ENCODE data around the gene CSNK1G3.

Gene CSNK1G3

DNA sequence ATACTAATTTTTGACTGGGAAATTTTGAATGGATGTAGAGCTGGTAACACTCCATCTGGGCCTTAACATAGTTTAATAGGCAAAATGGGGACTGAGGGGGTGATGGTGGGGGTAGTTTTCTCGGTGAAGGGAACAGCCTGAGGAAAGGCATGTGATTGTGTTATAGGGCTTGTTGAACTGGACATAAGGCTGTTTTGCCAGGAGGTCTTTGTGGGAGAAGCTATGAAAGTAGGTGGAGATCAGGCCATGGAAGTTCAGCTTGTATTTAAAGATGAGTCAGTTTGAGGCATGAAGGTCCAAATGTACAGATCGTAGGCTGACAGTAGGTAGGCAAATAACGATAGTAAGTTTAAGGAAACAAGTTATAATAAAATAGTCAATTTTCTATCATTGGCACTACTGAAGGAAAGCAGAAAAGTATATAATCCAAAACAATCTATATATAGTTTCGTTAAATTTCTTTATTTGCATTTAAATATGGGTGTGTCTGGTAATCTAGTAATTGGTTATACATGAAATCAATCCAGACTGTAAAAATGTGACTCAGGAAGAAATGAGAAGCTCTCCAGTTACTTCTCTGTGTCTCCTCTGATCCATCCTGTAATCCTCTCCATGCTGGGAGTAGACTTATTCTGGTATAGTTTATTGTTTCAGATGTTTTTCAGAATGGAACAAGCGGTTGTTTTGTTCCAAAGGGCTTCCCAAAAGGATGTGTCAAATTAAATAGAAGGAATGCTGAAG, 2.8 kb downstream of the CSNK1G3 start:
- DNase-seq: no peak

DNA sequence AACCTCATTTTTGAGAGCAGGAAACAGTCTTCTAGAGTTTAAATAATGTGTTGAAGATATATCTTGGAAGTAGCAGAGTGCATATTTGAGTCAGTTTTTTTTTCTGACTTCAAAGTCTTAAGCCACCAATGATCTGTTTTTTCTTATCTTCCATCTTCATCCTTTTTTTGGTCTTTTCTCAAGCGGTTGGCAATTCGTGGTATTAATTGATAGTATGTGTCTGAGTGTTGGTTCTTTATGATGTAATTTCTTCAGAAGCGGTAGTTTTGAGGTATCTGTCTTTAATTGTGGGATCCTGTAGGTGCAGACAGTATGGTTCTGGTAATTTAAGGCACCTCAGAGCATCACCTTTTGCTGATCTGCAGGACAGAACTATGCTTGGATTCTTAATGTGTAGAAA, 3.9 kb downstream of the CSNK1G3 start:
- peak in 1 of 2 donors; percentile 81 for DNase-seq

DNA sequence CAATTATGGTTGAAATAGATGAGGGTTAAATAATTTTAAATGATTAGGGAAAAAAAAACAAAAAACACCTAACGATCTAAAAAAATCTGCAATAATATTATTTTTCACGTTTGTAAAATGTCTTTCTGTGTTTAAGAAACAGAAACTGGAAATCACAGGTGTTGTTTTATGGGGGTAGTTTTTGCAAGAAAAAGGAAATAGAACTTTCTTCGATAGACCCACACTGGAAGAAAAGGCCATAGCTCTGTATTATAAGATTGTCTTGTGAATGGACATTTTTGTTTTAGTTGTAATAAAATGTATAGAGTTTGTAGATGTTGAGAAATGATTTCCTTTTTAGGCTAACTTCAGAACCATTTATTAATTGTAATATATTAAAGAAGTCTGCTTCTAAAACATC, 5.5 kb downstream of the CSNK1G3 start:
- no peak for DNase-seq

DNA sequence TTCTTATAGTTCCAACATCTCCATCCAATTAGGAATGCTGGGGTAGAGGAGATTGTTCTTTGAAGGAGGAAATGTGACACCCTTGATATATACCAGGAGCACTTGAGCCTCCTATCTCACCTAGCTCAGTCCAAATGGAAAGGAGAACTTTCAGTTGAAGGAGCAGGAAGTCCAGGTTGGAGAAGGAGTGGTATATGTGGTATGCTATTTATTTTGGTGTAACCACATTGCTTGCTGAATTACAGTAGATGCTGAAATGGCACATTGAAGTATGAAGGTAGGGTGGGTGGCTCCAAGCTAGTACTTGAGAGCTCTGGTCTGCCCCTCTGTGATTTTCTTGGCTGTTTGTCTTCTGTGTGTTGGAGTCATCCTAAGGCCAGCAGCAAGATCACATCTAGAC, 6.1 kb downstream of the CSNK1G3 start:
- DNase-seq: no peak

DNA sequence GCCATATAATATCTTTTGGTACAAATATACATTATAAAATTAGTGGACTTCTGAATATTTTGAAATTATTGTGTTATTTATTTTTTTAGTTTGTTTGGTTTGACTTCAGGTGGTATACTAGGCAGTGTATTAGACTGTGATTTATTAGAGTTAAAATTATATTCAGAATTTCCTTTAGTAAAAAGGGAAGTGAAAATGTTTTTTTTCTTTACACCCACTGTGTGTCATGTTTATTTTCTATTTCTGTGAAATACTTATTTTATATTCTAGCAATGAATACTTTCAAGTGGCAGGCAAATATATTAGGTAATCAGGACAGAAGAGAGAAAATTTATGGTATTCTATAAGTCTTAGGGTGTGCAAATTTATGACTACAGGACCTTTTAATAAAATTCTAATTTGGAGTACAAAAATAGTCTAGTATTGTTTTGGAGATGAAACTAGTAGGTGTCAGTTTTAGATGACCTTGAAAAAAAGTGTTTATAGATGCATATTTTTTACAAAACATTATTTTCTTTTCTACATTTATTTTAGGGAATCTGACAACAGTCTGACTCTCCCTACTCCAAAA, 8.8 kb downstream of the CSNK1G3 start:
- no peak for DNase-seq

DNA sequence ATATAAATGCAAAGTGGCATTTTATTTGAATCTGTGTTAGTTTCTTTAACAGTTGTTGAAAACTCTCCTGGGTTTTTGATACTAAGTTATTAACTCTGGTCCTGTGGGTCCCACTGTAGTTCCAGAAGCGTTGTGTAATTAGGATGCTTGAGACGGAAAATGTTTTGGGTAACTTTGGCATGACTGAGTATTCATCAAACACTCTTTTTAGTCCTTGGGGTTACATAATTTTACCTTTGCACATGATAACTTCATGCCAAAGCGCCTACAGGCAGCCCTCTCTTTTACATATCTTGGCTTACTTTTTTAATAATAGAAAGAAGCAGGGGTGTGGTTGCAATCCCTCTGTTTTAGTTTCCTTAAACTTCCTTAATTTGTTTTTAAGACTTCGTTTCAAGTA, 12.2 kb downstream of the CSNK1G3 start:
- no peak for DNase-seq

DNA sequence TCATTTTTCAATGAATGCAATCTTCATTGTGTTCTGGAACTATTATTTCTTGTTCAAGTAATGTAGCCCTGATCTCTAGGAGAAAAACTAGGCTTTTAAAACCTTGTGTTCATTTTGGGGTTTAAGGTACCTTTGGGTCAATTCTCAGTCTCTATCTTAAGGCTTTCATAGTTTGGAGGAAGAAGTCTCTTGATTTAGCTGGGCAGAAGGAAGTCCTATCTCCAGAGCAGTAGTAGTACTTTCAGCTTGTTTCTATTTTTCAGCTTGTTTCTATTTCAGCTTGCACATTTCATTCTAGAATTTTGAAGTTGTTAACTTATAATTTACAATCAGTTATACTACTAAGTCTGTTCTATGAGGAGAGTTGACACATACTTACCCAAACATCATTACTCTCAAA, 15.2 kb downstream of the CSNK1G3 start:
- DNase-seq: no peak

DNA sequence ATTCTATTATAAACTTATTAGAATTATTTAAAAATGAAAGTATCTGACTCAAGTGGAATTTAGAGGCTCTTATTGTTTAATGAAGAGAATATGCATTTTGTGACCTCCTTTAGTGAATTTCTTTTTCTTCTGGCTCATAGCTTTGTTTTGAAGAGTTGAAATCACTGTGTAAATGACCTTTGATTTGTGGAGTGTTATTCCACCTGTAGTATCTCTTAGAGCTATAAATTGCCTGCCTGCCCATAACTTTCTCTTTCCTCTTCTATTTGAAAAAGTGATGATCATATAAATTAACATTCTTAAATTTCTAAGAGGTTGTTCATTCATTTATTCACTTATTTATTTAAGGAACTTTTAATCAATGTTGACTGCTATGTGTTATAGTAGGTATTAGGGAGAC, 16.1 kb downstream of the CSNK1G3 start:
- no peak for DNase-seq

DNA sequence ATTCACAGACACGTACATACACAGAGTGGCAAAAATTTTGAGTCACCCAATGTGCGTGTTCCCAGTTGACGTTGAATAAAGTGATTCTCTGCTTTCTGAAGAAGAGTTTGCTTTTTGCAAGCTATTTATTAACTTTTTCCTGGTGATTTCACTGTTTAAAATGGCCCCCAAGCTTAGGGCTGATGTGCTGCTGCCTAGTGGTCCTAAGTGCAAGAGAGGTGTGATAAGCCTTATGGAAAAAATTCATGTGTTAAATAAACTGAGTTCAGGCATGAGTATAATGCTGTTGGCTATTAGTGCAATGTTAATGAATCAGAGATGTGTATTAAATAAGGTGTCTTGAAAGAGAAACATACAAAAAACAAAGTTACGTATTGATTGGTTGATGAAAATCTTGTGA, 16.9 kb downstream of the CSNK1G3 start:
- DNase-seq: no peak

DNA sequence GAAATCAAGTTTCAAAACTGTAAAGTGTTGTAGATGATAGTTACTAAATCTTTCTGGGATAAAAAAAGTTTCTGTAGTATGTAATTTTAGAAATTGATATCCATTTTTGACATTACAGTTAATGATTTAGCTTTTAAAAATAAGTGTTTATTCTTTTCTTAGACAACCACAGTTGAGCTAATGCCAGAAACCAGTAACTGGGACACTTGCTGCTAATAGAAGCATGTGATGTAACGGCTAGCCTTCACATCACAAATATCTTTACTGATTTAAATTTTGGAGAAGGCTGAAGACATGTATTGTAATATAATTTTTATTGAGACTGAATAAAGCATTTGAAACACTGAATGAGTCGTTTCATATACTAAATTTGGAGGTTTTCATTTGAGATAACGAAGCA, 18.8 kb downstream of the CSNK1G3 start:
- no peak for DNase-seq

DNA sequence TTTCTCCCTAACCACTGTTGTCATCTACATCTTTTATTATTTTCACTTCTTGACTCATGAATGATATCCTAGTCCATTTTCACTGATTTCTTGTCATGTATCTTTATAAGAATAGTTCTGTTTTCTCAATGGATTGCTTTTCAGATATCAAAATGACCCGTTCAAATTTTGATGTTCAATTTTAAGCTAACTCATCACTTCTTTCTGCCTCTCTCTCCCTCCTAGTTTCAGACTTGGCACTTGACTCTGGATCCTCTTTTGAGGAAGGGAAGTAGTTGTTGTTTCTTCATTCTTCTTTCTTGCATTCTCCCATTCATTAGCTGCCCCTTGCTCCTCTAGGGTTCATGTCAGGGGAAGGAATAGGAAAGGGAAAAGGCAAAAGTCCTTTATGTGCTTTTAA, 23.7 kb downstream of the CSNK1G3 start:
- no peak for DNase-seq

DNA sequence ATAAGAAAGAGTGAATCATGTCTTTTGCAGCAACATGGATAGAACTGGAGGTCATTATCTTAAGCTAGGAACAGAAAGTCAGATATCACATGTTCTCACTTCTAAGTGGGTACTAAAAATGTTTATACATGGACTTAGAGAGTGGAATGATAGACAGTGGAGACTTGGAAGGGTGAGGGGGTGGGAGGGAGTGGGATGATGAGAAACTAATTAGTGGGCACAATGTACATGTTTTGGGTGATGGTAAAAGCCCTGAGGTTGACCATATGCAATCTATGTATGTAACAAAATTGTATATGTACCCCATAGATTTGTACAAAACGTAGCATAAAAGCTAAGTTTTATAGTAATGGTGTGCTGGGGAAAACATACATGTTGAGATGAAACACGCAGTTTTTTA, 25.3 kb downstream of the CSNK1G3 start:
- DNase-seq: no peak

DNA sequence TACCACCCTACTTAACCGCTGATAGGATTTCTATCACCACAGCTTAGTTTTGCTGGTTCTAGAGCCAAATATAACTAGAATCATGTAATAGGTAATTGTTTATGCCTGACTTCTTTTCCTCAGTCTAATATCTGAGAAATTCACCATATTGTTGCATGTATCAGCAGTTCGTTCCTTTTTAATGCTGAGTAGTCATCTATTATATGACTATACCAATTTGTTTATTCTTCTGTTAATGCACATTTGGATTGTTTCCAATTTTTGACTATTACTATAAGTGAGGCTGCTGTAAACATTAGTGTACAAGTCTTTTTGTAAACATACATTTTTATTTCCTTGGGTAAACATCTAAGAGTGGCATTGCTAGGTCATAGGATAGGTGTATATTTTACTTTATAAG, 25.9 kb downstream of the CSNK1G3 start:
- DNase-seq: no peak

DNA sequence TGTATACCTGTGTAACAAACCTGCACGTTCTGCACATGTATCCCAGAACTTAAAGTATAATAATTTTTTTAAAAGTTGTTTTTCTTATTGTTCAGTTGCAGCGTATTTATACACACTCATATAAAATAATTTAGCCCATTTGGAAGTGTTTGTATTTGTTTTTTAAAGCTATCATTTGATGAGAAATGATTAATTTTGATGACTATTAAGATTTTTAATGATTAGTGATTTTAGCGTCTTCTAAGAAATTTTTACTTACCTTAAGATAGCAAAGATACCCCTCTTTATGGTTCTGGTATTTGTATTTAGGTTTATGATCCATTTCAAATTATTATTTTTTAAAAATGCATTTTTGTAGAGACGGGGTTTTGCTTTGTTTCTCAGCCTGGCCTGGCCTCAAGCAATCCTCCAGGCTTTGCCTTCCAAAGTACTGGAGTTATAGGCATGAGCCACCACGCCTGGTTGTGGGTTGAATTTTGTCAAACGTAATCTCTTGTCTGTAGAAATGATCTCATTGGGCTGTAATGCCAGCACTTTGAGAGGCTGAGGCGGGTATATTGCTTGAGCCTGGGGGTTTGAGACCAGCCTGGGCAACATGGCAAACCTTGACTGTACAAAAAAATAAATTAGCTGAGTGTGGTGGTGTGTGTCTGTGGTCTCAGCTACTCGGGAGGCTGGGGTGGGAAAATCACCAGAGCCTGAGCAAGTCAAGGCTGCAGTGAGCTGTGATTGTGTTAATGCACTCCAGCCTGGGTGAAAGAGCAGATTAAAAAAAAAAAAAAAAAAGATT, 26.9 kb downstream of the CSNK1G3 start:
- DNase-seq: no peak

DNA sequence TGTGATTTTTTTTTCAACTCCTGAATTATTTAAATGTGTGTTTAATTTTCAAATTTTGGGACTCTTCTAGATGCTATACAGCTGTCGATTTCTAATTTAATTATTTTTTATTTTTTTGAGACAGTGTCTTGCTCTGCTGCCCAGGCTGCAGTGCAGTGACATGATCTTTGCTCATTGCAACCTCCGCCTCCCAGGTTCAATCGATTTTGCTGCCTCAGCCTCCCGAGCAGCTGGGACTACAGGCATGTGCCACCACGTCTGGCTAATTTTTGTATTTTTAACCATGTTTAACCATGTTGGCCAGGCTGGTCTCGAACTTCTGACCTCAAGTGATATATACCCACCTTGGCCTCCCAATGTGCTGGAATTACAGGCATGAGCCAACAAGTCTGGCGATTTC, 28.6 kb downstream of the CSNK1G3 start:
- DNase-seq: no peak

DNA sequence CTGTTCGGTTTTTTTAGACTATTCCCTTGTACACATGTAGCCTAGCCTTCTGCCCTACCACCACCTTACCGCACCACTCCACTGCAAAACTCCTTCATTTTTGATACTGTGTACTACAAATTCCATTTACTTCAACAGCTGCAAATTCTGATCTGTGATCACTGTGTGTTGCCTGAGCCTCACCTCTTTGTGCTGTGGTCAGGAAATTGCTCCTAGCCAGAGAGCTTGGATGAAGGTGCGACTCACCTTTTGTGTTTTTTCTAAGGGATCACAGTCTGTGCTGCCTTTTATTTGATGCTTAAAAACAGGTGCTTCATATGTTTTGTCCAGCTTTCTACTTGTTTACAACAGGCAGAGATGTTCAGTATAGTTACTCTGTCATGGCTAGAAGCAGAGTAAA, 31.5 kb downstream of the CSNK1G3 start:
- no peak for DNase-seq

DNA sequence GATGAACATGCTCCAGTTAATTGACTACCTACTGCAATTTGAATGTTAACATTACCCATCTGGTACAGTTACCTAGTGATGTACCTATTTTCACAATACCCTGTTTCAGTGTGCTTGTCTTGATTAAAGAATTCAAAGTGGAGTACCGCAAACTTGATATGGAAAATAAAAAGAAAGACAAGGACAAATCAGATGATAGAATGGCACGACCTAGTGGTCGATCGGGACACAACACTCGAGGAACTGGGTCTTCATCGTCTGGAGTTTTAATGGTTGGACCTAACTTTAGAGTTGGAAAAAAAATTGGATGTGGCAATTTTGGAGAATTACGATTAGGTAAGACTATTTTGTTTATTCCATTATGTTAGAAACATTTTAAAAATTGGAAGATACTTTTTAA, 33.5 kb downstream of the CSNK1G3 start:
- peak in 1 of 2 donors; percentile 43 for DNase-seq

DNA sequence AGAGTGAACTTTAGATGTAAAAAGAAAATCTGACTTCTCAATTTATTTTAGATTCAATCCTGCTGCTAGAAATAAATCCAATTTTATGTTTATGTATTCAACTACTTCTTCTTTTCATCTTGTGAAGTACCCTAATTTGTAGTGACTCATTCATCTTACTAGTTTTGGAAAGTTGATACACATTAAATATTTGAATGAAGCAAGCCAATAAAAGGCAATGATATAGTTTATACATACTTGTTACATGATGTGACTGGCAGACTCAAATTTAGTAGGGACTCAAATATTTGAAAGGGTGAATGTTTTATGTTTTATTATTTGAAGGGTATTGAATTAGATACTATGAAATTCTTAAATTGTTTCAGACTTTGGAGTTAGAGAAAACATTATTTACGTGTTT, 34.7 kb downstream of the CSNK1G3 start:
- no peak for DNase-seq

DNA sequence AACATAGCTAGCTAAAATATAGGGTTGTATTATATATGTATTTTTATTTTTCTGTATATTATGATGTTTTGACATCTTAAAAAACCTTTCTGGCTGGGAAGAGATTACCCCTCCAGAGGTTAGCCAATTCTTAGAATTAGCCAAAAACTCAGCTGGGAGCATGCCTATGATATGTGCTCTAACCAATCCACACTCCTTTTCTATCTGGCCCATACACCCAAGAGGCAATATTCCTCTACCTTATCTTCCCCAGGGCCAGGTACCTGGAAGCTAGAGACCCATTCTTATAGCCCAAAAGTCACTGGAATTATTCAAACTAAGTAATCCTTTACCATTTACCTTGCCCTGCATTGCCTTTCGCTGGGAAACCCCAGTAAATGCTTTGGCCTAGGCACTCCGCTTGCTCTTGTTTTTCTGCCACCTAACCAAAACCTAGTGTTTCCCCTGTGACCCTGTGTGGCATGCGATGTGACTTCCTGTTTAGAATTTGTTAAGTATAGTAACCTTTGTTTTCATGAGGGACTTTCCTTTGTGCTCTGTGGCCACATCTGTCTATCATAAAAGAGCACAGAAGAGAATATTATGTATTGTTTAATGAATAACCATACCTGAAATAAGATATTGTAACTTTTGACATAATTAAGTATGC, 37.4 kb downstream of the CSNK1G3 start:
- peak; percentile 82 to 87 for DNase-seq

DNA sequence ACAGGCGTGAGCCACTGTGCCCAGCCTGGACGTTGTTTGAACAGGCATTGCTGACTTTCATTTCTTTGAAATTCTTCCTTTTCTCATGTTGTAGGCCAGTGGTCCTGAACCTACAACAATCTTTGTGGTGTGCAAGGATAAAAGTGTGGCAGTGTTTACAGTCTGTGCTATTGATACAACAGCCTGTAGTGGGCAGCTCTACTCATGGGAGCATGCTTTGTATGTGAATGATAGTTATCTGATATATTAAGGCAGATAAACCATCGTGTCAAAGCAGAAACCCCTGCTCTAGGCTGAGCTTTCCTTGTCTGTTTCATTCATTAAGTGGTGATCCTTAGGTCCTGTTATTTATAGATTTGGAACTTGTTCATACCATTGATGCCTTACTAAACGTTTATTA, 42.6 kb downstream of the CSNK1G3 start:
- no peak for DNase-seq

DNA sequence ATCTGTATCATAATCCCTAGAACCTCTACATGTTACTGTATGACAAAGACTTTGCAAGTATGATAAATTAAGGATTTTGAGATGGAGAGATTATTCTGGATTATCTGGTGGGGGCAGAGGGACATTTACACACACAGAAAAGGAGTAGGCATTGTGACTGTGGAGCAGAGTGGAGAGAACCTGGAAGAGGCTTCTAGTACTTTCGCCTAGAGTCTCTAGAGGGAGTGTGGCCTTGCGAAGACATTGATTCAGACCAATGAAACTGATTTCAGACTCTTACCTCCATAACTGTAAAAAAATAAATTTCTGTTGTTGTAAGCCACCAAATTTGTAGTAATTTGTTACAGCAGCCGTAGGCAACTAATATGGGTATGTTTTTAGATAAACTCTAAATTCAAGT, 45.9 kb downstream of the CSNK1G3 start:
- DNase-seq: no peak

DNA sequence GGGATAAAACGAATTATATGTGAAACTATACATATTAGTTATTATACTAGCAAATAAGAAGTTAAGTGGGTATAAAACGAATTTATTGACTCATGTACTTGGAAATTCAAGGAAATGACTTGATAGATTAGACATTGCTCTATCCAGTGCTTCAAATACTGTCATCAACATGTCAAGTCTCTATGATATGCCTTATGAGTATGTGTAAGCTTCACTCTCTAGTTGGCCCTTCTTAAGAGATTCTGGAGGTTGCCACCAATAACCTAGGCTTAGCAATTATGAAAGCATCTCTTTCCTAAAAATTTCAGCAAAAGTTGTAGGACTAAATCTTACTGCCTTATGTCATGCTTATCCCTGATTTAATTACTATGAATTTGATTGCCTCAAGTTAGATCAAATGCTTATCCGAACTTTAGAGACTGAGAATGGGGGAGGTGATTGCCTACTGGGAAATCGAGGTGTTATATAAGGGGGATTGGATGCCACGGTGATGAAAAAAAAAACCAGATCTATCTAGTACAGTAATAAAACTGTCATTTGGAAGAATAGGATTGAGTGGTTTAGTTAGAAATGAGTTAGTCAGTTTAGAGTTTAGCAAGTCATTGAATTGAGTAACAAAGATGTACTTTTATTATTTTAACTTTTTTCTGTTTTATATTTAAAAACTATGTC, 46.9 kb downstream of the CSNK1G3 start:
- DNase-seq: no peak

DNA sequence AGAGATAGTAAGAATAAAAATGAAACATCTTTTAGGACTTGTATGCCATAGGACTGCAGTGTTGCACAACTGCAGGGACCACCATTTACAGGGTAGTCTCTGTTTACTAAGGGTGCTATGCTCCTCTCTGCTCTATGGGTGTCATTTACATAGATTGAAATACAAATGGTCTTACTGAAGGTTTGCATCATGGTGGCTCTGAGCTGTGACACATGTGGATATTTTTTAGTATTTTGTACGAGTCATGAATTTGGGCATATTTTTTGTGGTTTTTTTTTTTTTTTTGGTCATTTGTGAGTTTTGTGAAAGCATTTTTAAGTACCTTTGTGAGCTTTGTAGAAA, 47.4 kb downstream of the CSNK1G3 start:
- DNase-seq: no peak
